Measurements from ENCODE around the gene CERT1.

CERT1 gene

GRCh38 chr5:75365740-75366139, 145.7 kb downstream of the CERT1 start:
- DNase-seq (ENCODE audit: low read depth, low spot score): no peak
- no peaks in the 10 kb centered on the region for H3K27me3 ChIP-seq (ENCODE audit: insufficient read depth, insufficient read length)
- no peak overlapping the region for H3K9ac ChIP-seq (ENCODE audit: insufficient read length, low read depth)
- no peak for TF ChIP-seq YY1 (IDR thresholded peaks at IDR 0.05; ENCODE audit: insufficient read depth, insufficient read length)
- no peak for TF ChIP-seq ZNF274 (IDR thresholded peaks at IDR 0.05; ENCODE audit: low read depth, low read length)
- TF ChIP-seq SUZ12 (IDR thresholded peaks at IDR 0.05; ENCODE audit: extremely low read depth, insufficient read depth, insufficient read length): no peak
- H3K4me3 ChIP-seq (ENCODE audit: insufficient read length, low read depth): no peak overlapping the region
- H3K9me3 ChIP-seq (ENCODE audit: insufficient read depth, low read length): no peaks in the 10 kb centered on the region
- H3K36me3 ChIP-seq (ENCODE audit: insufficient read depth, insufficient read length, low read length): peaks cover 23% of the 10 kb centered on the region
- no peaks in the 10 kb centered on the region for H3K4me1 ChIP-seq (ENCODE audit: insufficient read depth, insufficient read length)

GRCh38 chr5:75364571-75365280, 146.7 kb downstream of the CERT1 start:
- no peaks in the 10 kb centered on the region for H3K9me3 ChIP-seq (ENCODE audit: insufficient read depth, low read length)
- no peaks in the 10 kb centered on the region for H3K27me3 ChIP-seq (ENCODE audit: insufficient read depth, insufficient read length)
- H3K4me1 ChIP-seq (ENCODE audit: insufficient read depth, insufficient read length): no peaks in the 10 kb centered on the region
- no peak overlapping the region for H3K4me3 ChIP-seq (ENCODE audit: insufficient read length, low read depth)
- no peak for DNase-seq (ENCODE audit: low read depth, low spot score)
- peaks cover 34% of the 10 kb centered on the region for H3K36me3 ChIP-seq (ENCODE audit: insufficient read depth, insufficient read length, low read length)
- TF ChIP-seq YY1 (IDR thresholded peaks at IDR 0.05; ENCODE audit: insufficient read depth, insufficient read length): no peak
- no peak overlapping the region for H3K9ac ChIP-seq (ENCODE audit: insufficient read length, low read depth)

GRCh38 chr5:75363726-75364495, 147.5 kb downstream of the CERT1 start:
- peaks cover 42% of the 10 kb centered on the region for H3K36me3 ChIP-seq (ENCODE audit: insufficient read depth, insufficient read length, low read length)
- no peaks in the 10 kb centered on the region for H3K9me3 ChIP-seq (ENCODE audit: insufficient read depth, low read length)
- no peaks in the 10 kb centered on the region for H3K27me3 ChIP-seq (ENCODE audit: insufficient read depth, insufficient read length)
- no peak overlapping the region for H3K9ac ChIP-seq (ENCODE audit: insufficient read length, low read depth)
- DNase-seq (ENCODE audit: low read depth, low spot score): no peak
- no peaks in the 10 kb centered on the region for H3K4me1 ChIP-seq (ENCODE audit: insufficient read depth, insufficient read length)
- no peak for TF ChIP-seq YY1 (IDR thresholded peaks at IDR 0.05; ENCODE audit: insufficient read depth, insufficient read length)
- TF ChIP-seq ZNF274 (IDR thresholded peaks at IDR 0.05; ENCODE audit: low read depth, low read length): no peak
- no peak for TF ChIP-seq SUZ12 (IDR thresholded peaks at IDR 0.05; ENCODE audit: extremely low read depth, insufficient read depth, insufficient read length)
- H3K4me3 ChIP-seq (ENCODE audit: insufficient read length, low read depth): no peak overlapping the region

GRCh38 chr5:75363111-75363510, 148.3 kb downstream of the CERT1 start:
- Histone ChIP-seq H3K9me3 (ENCODE audit: insufficient read depth, low read length) (no peaks in the 10 kb centered on the region), H3K36me3 (ENCODE audit: insufficient read depth, insufficient read length, low read length) (peaks cover 50% of the 10 kb centered on the region), H3K9ac (ENCODE audit: insufficient read length, low read depth) (no peak overlapping the region), H3K4me1 (ENCODE audit: insufficient read depth, insufficient read length) (no peaks in the 10 kb centered on the region), H3K27me3 (ENCODE audit: insufficient read depth, insufficient read length) (no peaks in the 10 kb centered on the region), H3K4me3 (ENCODE audit: insufficient read length, low read depth) (no peak overlapping the region)
- DNase-seq (ENCODE audit: low read depth, low spot score): no peak
- TF ChIP-seq YY1 (IDR thresholded peaks at IDR 0.05; ENCODE audit: insufficient read depth, insufficient read length): no peak
- no peak for TF ChIP-seq ZNF274 (IDR thresholded peaks at IDR 0.05; ENCODE audit: low read depth, low read length)
- TF ChIP-seq SUZ12 (IDR thresholded peaks at IDR 0.05; ENCODE audit: extremely low read depth, insufficient read depth, insufficient read length): no peak

GRCh38 chr5:75362474-75362975, 148.9 kb downstream of the CERT1 start:
- DNase-seq (ENCODE audit: low read depth, low spot score): no peak
- TF ChIP-seq SUZ12 (IDR thresholded peaks at IDR 0.05; ENCODE audit: extremely low read depth, insufficient read depth, insufficient read length): no peak
- no peak for TF ChIP-seq YY1 (IDR thresholded peaks at IDR 0.05; ENCODE audit: insufficient read depth, insufficient read length)
- no peak for TF ChIP-seq ZNF274 (IDR thresholded peaks at IDR 0.05; ENCODE audit: low read depth, low read length)
- H3K4me1 ChIP-seq (ENCODE audit: insufficient read depth, insufficient read length): no peaks in the 10 kb centered on the region
- no peaks in the 10 kb centered on the region for H3K9me3 ChIP-seq (ENCODE audit: insufficient read depth, low read length)
- no peak overlapping the region for H3K9ac ChIP-seq (ENCODE audit: insufficient read length, low read depth)
- H3K27me3 ChIP-seq (ENCODE audit: insufficient read depth, insufficient read length): no peaks in the 10 kb centered on the region
- H3K4me3 ChIP-seq (ENCODE audit: insufficient read length, low read depth): no peak overlapping the region
- H3K36me3 ChIP-seq (ENCODE audit: insufficient read depth, insufficient read length, low read length): peaks cover 56% of the 10 kb centered on the region

GRCh38 chr5:75361310-75361709, 150.1 kb downstream of the CERT1 start:
- Histone ChIP-seq H3K27me3 (ENCODE audit: insufficient read depth, insufficient read length) (no peaks in the 10 kb centered on the region), H3K36me3 (ENCODE audit: insufficient read depth, insufficient read length, low read length) (peaks cover 68% of the 10 kb centered on the region)

GRCh38 chr5:75358117-75358516, 153.3 kb downstream of the CERT1 start:
- H3K4me3 ChIP-seq (ENCODE audit: insufficient read length, low read depth): no peak overlapping the region

More at GRCh38 chr5:75361310-75361709, 150.1 kb downstream of the CERT1 start:
- no peaks in the 10 kb centered on the region for H3K4me1 ChIP-seq (ENCODE audit: insufficient read depth, insufficient read length)
- H3K9me3 ChIP-seq (ENCODE audit: insufficient read depth, low read length): no peaks in the 10 kb centered on the region
- H3K9ac ChIP-seq (ENCODE audit: insufficient read length, low read depth): no peak overlapping the region
- DNase-seq (ENCODE audit: low read depth, low spot score): no peak
- H3K4me3 ChIP-seq (ENCODE audit: insufficient read length, low read depth): no peak overlapping the region
- no peak for TF ChIP-seq ZNF274 (IDR thresholded peaks at IDR 0.05; ENCODE audit: low read depth, low read length)
- TF ChIP-seq YY1 (IDR thresholded peaks at IDR 0.05; ENCODE audit: insufficient read depth, insufficient read length): no peak
- TF ChIP-seq SUZ12 (IDR thresholded peaks at IDR 0.05; ENCODE audit: extremely low read depth, insufficient read depth, insufficient read length): no peak

More at GRCh38 chr5:75358117-75358516, 153.3 kb downstream of the CERT1 start:
- H3K27me3 ChIP-seq (ENCODE audit: insufficient read depth, insufficient read length): no peaks in the 10 kb centered on the region
- no peaks in the 10 kb centered on the region for H3K9me3 ChIP-seq (ENCODE audit: insufficient read depth, low read length)
- DNase-seq (ENCODE audit: low read depth, low spot score): no peak
- H3K36me3 ChIP-seq (ENCODE audit: insufficient read depth, insufficient read length, low read length): peaks cover 90% of the 10 kb centered on the region
- TF ChIP-seq YY1 (IDR thresholded peaks at IDR 0.05; ENCODE audit: insufficient read depth, insufficient read length) (no peak), ZNF274 (IDR thresholded peaks at IDR 0.05; ENCODE audit: low read depth, low read length) (no peak), SUZ12 (IDR thresholded peaks at IDR 0.05; ENCODE audit: extremely low read depth, insufficient read depth, insufficient read length) (no peak)
- H3K9ac ChIP-seq (ENCODE audit: insufficient read length, low read depth): no peak overlapping the region
- H3K4me1 ChIP-seq (ENCODE audit: insufficient read depth, insufficient read length): no peaks in the 10 kb centered on the region

Data from NT2/D1 (cell line).